Ovary (tissue), 3 donors: ENCODE measurements around the gene BOLA1.
"Not testable (repeated sequence)": the region's sequence is repeated elsewhere in the genome, so short reads cannot be mapped to it uniquely, and the experiment has no call there.

Experiments used
- CTCF ChIP-seq, 3 donors: fragments of 450-650 bp in 2 of 3; fragments of 200-600 bp in 1 of 3; IDR thresholded peaks; one replicate each; pipeline versions ENCODE4 v1.5.1 to v1.8.0; 2016 to 2022; ENCODE audit warnings: antibody characterized with exemption in 3 of 3, mild to moderate bottlenecking in 1 of 3
- POLR2A ChIP-seq: fragments of 450-650 bp; IDR thresholded peaks from one replicate; pipeline ENCODE4 v1.6.1; 2017; ENCODE audit warnings: antibody characterized with exemption, mild to moderate bottlenecking, moderate library complexity
- donor health status: DM: no; HTN: no; CAD: no.

GRCh38 chr1:149860271-149860670 is 39.1 kb upstream of the BOLA1 start:
- TF ChIP-seq POLR2A; CTCF (IDR thresholded peaks at IDR 0.05): not testable (repeated sequence)
